ENCODE measurements around the gene ARHGAP27. TPM values are rescaled to one million over a fixed set of nuclear protein-coding genes. Genes with fewer than 3 reads are reported as not detected.
"Not testable (repeated sequence)": the region's sequence is repeated elsewhere in the genome, so short reads cannot be mapped to it uniquely, and the experiment has no call there.

Gene ARHGAP27
- total RNA-seq, 3 donors from 2014 or later (not counting 1 experiment from before 2014, with no cell fraction given): 125 to 141 (median 126) TPM

DNA sequence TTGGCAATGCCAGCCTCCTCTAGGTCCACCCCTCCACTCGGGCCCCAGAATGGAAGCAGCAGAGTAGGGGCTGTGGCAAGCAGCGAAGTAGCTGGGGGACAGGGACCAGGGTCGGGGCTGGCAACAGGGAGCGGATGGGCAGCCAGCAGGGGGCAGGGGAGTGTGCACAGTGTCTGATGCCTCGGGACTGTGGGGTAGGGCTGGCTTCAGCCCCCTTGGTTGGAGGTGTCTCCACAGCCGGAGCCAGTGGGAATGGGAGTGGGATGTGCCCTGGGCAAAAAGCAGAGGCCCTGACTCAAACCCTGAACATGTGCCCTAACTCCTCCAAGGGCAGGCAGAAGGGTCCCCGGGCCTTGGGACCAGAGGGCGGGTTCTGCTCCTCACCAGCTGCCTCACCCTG is 18.5 kb upstream of the ARHGAP27 start:
- TF ChIP-seq CTCF (IDR thresholded peaks at IDR 0.05): peak; percentile 14
- Histone ChIP-seq H3K4me1 (ENCODE audit: control insufficient read depth, insufficient read depth, low read length) (peaks cover 37% of the 10 kb centered on the region), H3K27me3 (ENCODE audit: control insufficient read depth, insufficient read depth, low read length) (no peaks in the 10 kb centered on the region), H3K4me3 (ENCODE audit: low read length) (no peak overlapping the region), H3K36me3 (ENCODE audit: control insufficient read depth, insufficient read depth, low read length) (peaks cover 14% of the 10 kb centered on the region), H3K27ac (ENCODE audit: low read length) (no peak overlapping the region), H3K9me3 (ENCODE audit: control insufficient read depth, insufficient read depth, low read length) (no peaks in the 10 kb centered on the region)
- Mint-ChIP-seq H3K27me3 (ENCODE audit: low read depth in 2 of 2) (no peaks in the 10 kb centered on the region), H3K27ac (peak overlapping the region; percentile 16 to 79), H3K4me3 (peak overlapping the region; percentile 31), H3K36me3 (no peaks in the 10 kb centered on the region), H3K4me1 (peaks cover 9 to 39% of the 10 kb centered on the region in 2 donors), H3K9me3 (no peaks in the 10 kb centered on the region)
- DNase-seq: no peak
- ATAC-seq: peak; percentile 25 to 40 (median 34)
- intact Hi-C loops (cut with micrococcal nuclease): no loop called here
- WGBS (ENCODE audit: insufficient coverage): 83% methylated on average over 8 of the region's 8 CpGs

DNA sequence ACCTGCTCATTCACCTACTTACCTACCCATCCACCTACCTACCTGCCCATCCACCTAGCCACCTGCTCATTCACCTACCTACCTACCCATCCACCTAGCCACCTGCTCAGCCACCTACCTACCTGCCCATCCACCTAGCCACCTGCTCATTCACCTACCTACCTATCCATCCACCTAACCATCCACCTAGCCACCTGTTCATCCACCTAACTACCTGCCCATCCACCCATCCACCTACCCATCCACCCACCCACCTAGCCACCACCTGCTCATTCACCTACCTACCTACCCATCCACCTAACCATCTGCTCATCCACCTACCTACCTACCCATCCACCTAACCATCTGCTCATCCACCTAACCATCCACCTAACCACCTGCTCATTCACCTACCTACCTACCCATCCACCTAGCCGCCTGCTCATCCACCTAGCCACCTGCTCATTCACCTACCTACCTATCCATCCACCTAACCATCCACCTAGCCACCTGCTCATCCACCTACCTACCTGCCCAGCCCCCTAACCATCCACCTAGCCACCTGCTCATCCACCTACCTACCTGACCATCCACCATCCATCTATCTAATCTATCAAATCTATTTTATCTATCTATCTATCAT is 17.1 kb upstream of the ARHGAP27 start:
- H3K4me3 Mint-ChIP-seq; H3K9me3 Mint-ChIP-seq; H3K27me3 Mint-ChIP-seq (ENCODE audit: low read depth in 2 of 2); H3K9me3 ChIP-seq (ENCODE audit: control insufficient read depth, insufficient read depth, low read length); H3K27me3 ChIP-seq (ENCODE audit: control insufficient read depth, insufficient read depth, low read length); H3K27ac ChIP-seq (ENCODE audit: low read length); ATAC-seq; intact Hi-C loops (cut with micrococcal nuclease); H3K36me3 Mint-ChIP-seq; H3K4me3 ChIP-seq (ENCODE audit: low read length); DNase-seq: not testable (repeated sequence)
- WGBS (ENCODE audit: insufficient coverage): 100% methylated on average over 1 of the region's 1 CpG
- H3K4me1 Mint-ChIP-seq: peaks cover 19 to 43% of the 10 kb centered on the region in 2 donors
- Histone ChIP-seq H3K36me3 (ENCODE audit: control insufficient read depth, insufficient read depth, low read length) (peaks cover 17% of the 10 kb centered on the region), H3K4me1 (ENCODE audit: control insufficient read depth, insufficient read depth, low read length) (peaks cover 50% of the 10 kb centered on the region)
- peak overlapping the region; percentile 31 to 78 for H3K27ac Mint-ChIP-seq

GRCh38 chr17:45449260-45449659 is 16.6 kb upstream of the ARHGAP27 start:
- ATAC-seq; H3K4me3 Mint-ChIP-seq; H3K4me3 ChIP-seq (ENCODE audit: low read length); H3K27ac ChIP-seq (ENCODE audit: low read length); H3K36me3 Mint-ChIP-seq; H3K27me3 ChIP-seq (ENCODE audit: control insufficient read depth, insufficient read depth, low read length); intact Hi-C loops (cut with micrococcal nuclease); H3K27me3 Mint-ChIP-seq (ENCODE audit: low read depth in 2 of 2); H3K9me3 Mint-ChIP-seq; H3K9me3 ChIP-seq (ENCODE audit: control insufficient read depth, insufficient read depth, low read length); DNase-seq: not testable (repeated sequence)
- WGBS (ENCODE audit: insufficient coverage): 94% methylated on average over 1 of the region's 1 CpG
- peak overlapping the region; percentile 43 to 78 for H3K27ac Mint-ChIP-seq
- Histone ChIP-seq H3K4me1 (ENCODE audit: control insufficient read depth, insufficient read depth, low read length) (peaks cover 50% of the 10 kb centered on the region), H3K36me3 (ENCODE audit: control insufficient read depth, insufficient read depth, low read length) (peaks cover 17% of the 10 kb centered on the region)
- H3K4me1 Mint-ChIP-seq: peaks cover 20 to 46% of the 10 kb centered on the region in 2 donors

DNA sequence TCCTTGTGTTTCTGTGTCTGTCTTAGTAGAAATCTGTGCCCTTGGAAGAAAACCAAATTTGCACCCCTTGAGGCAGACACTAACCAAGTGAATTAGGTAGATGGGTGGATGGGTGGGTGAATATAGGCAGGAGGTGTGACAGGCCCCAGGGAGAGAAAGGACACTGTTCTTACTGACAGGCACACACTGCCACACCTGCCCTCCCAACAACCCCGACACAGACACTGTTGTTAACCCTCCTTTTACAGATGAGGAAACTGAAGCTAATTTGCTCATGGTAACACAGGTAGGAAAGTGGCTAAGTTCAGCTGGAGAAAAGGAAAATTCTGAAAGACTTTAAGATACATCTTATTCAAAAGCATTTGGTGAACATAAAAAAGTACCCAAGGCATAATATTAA is 15.8 kb upstream of the ARHGAP27 start:
- DNase-seq; intact Hi-C loops (cut with micrococcal nuclease); H3K9me3 Mint-ChIP-seq; H3K27ac ChIP-seq (ENCODE audit: low read length); H3K27me3 ChIP-seq (ENCODE audit: control insufficient read depth, insufficient read depth, low read length); H3K4me3 Mint-ChIP-seq; H3K4me3 ChIP-seq (ENCODE audit: low read length); H3K9me3 ChIP-seq (ENCODE audit: control insufficient read depth, insufficient read depth, low read length); ATAC-seq; H3K36me3 Mint-ChIP-seq; H3K27me3 Mint-ChIP-seq (ENCODE audit: low read depth in 2 of 2): not testable (repeated sequence)
- peak overlapping the region; percentile 43 to 60 for H3K27ac Mint-ChIP-seq
- no CpG with 5 or more reads among the region's 1 CpG for WGBS (ENCODE audit: insufficient coverage)
- H3K36me3 ChIP-seq (ENCODE audit: control insufficient read depth, insufficient read depth, low read length): peaks cover 11% of the 10 kb centered on the region
- H3K4me1 ChIP-seq (ENCODE audit: control insufficient read depth, insufficient read depth, low read length): peaks cover 50% of the 10 kb centered on the region
- peaks cover 20 to 46% of the 10 kb centered on the region in 2 donors for H3K4me1 Mint-ChIP-seq

- H3K9me3 Mint-ChIP-seq; DNase-seq; ATAC-seq; H3K9me3 ChIP-seq (ENCODE audit: control insufficient read depth, insufficient read depth, low read length); H3K27me3 Mint-ChIP-seq (ENCODE audit: low read depth in 2 of 2); H3K4me3 ChIP-seq (ENCODE audit: low read length); H3K27me3 ChIP-seq (ENCODE audit: control insufficient read depth, insufficient read depth, low read length); intact Hi-C loops (cut with micrococcal nuclease); H3K36me3 Mint-ChIP-seq; H3K4me3 Mint-ChIP-seq; H3K27ac ChIP-seq (ENCODE audit: low read length): not testable (repeated sequence)
- Mint-ChIP-seq H3K27ac (peak overlapping the region in 1 of 2 donors; percentile 60), H3K4me1 (peaks cover 20 to 45% of the 10 kb centered on the region in 2 donors)
- 96% methylated on average over 3 of the region's 7 CpGs for WGBS (ENCODE audit: insufficient coverage)
- H3K4me1 ChIP-seq (ENCODE audit: control insufficient read depth, insufficient read depth, low read length): peaks cover 47% of the 10 kb centered on the region
- peaks cover 11% of the 10 kb centered on the region for H3K36me3 ChIP-seq (ENCODE audit: control insufficient read depth, insufficient read depth, low read length)
These were observed 15.4 kb upstream of the ARHGAP27 start for GRCh38 chr17:45448066-45448465.

GRCh38 chr17:45447650-45448049 is 15.0 kb upstream of the ARHGAP27 start:
- ATAC-seq; H3K27me3 Mint-ChIP-seq (ENCODE audit: low read depth in 2 of 2); intact Hi-C loops (cut with micrococcal nuclease); H3K27me3 ChIP-seq (ENCODE audit: control insufficient read depth, insufficient read depth, low read length); H3K36me3 Mint-ChIP-seq; DNase-seq; H3K9me3 Mint-ChIP-seq; H3K4me3 ChIP-seq (ENCODE audit: low read length); H3K27ac ChIP-seq (ENCODE audit: low read length); H3K4me3 Mint-ChIP-seq; H3K9me3 ChIP-seq (ENCODE audit: control insufficient read depth, insufficient read depth, low read length): not testable (repeated sequence)
- 73% methylated on average over 8 of the region's 14 CpGs for WGBS (ENCODE audit: insufficient coverage)
- Mint-ChIP-seq H3K4me1 (peaks cover 16 to 41% of the 10 kb centered on the region in 2 donors), H3K27ac (peak overlapping the region; percentile 23 to 60)
- H3K4me1 ChIP-seq (ENCODE audit: control insufficient read depth, insufficient read depth, low read length): peaks cover 43% of the 10 kb centered on the region
- H3K36me3 ChIP-seq (ENCODE audit: control insufficient read depth, insufficient read depth, low read length): peaks cover 11% of the 10 kb centered on the region

DNA sequence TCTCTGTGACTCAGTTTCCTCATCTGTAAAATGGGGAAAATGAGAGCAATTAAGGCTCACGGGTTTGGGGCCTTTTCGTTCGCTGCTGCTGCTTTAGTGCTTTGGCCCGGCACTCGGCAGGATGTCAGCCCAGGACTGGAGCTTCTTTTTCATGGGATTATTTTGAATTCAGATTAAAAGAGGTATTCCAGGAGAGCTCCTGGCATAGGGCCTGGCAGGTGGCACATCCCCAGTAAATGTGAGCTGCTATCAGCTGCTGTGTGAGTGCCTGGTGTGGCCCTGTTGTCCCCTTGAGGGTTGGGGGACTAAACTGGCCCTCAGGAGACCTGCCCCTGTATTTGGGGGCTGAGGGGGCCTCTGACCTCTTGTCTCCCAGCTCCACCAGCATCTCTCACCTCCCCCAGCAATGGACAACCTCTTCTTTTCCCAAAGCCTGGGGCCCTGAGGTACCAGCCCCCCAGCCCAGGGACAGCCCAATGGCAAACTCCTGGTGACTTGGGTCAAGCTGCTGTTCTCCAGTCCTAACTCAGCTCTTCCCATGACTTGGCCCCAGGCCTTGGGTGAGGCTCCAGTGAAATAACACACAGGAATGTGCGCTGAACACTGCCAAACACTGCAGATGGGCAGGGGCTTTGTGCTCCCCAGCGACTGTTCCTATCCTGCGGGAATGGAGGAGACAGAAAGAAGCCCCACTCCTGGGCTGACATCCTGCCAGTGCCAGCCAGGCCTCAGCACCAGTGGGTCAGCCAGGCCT is 14.4 kb upstream of the ARHGAP27 start:
- H3K27ac Mint-ChIP-seq: peak overlapping the region; percentile 23 to 36
- H3K9me3 Mint-ChIP-seq; H3K27me3 Mint-ChIP-seq (ENCODE audit: low read depth in 2 of 2); H3K27me3 ChIP-seq (ENCODE audit: control insufficient read depth, insufficient read depth, low read length); DNase-seq; H3K36me3 Mint-ChIP-seq; intact Hi-C loops (cut with micrococcal nuclease); H3K27ac ChIP-seq (ENCODE audit: low read length); H3K4me3 ChIP-seq (ENCODE audit: low read length); ATAC-seq; H3K9me3 ChIP-seq (ENCODE audit: control insufficient read depth, insufficient read depth, low read length); H3K4me3 Mint-ChIP-seq: not testable (repeated sequence)
- 95% methylated on average over 8 of the region's 8 CpGs for WGBS (ENCODE audit: insufficient coverage)
- Histone ChIP-seq H3K36me3 (ENCODE audit: control insufficient read depth, insufficient read depth, low read length) (peaks cover 11% of the 10 kb centered on the region), H3K4me1 (ENCODE audit: control insufficient read depth, insufficient read depth, low read length) (peaks cover 39% of the 10 kb centered on the region)
- peaks cover 14 to 39% of the 10 kb centered on the region in 2 donors for H3K4me1 Mint-ChIP-seq

Data from natural killer cell (primary cell).